Left ventricle myocardium inferior (tissue), 1 donor: ENCODE data around the gene ROBO2. TPM values are rescaled to one million over a fixed set of nuclear protein-coding genes. Genes with fewer than 3 reads are reported as not detected.

Experiments used
- DNase-seq: peaks from one replicate; pipeline ENCODE4 v3.0.0-alpha.2; 2020
- H3K27ac ChIP-seq: fragments of 200-600 bp; replicated peaks from 2 replicates; pipeline ENCODE4 v1.8.0; 2021
- H3K27me3 ChIP-seq: fragments of 200-600 bp; 2 replicates; pipeline ENCODE4 v1.8.0; 2021; ENCODE audit warnings: low read depth
- H3K36me3 ChIP-seq: fragments of 200-600 bp; 2 replicates; pipeline ENCODE4 v1.8.0; 2021
- H3K4me1 ChIP-seq: fragments of 200-600 bp; 2 replicates; pipeline ENCODE4 v1.8.0; 2021
- H3K4me3 ChIP-seq: fragments of 200-600 bp; 2 replicates; pipeline ENCODE4 v1.8.0; 2021; ENCODE audit warnings: mild to moderate bottlenecking, moderate library complexity
- H3K9me3 ChIP-seq: fragments of 200-600 bp; replicated peaks from 2 replicates; pipeline ENCODE4 v1.8.0; 2021
- CTCF ChIP-seq: fragments of 200-600 bp; IDR thresholded peaks from 2 replicates; pipeline ENCODE4 v1.8.0; 2021; ENCODE audit warnings: antibody characterized with exemption, mild to moderate bottlenecking, borderline replicate concordance
- intact Hi-C: fragments of 100-400 bp; cut with micrococcal nuclease; formaldehyde crosslinking; loops from one replicate; pipeline ENCODE4 v1.11.0; 2022
- total RNA-seq: library from RNA; stranded (reverse); fragmentation: NEBNext Ultra II Directional; extraction: Animal tissue kit (Norgen Biotek cat#: 25700); gene quantifications from one replicate; pipeline ENCODE4 v1.2.1, GENCODE V29; 2021
- donor health status: DM: no; HTN: yes; CAD: no; lungs with severe emphysema.

The ROBO2 gene
- total RNA-seq, 1 donor from 2014 or later: 0.19 TPM

- DNase-seq: no peak
- no peaks in the 10 kb centered on the region for H3K4me1 ChIP-seq
- intact Hi-C loops: no loop called here
- H3K27me3 ChIP-seq: no peaks in the 10 kb centered on the region
- TF ChIP-seq CTCF: no peak
- H3K27ac ChIP-seq: no peak overlapping the region
- H3K9me3 ChIP-seq: no peaks in the 10 kb centered on the region
- H3K36me3 ChIP-seq: no peaks in the 10 kb centered on the region
- H3K4me3 ChIP-seq: no peak overlapping the region
Observed at GRCh38 chr3:77526573-77527113, 486.7 kb downstream of the ROBO2 start.

GRCh38 chr3:77529522-77529921 lies 489.6 kb downstream of the ROBO2 start:
- no peaks in the 10 kb centered on the region for H3K27me3 ChIP-seq
- no peak overlapping the region for H3K4me3 ChIP-seq
- DNase-seq: no peak
- intact Hi-C loops: no loop called here
- no peak overlapping the region for H3K27ac ChIP-seq
- H3K36me3 ChIP-seq: no peaks in the 10 kb centered on the region
- TF ChIP-seq CTCF: no peak
- peaks cover 19% of the 10 kb centered on the region for H3K9me3 ChIP-seq
- H3K4me1 ChIP-seq: no peaks in the 10 kb centered on the region

GRCh38 chr3:77530870-77531269 lies 491.0 kb downstream of the ROBO2 start:
- Histone ChIP-seq H3K4me1 (no peaks in the 10 kb centered on the region), H3K9me3 (peaks cover 20% of the 10 kb centered on the region), H3K36me3 (no peaks in the 10 kb centered on the region), H3K27ac (peak overlapping the region; percentile 18), H3K27me3 (no peaks in the 10 kb centered on the region), H3K4me3 (no peak overlapping the region)
- no peak for TF ChIP-seq CTCF
- DNase-seq: no peak
- intact Hi-C loops: no loop called here

GRCh38 chr3:77535116-77535515 lies 495.2 kb downstream of the ROBO2 start:
- Histone ChIP-seq H3K27me3 (no peaks in the 10 kb centered on the region), H3K36me3 (no peaks in the 10 kb centered on the region), H3K4me3 (no peak overlapping the region), H3K27ac (no peak overlapping the region), H3K9me3 (peaks cover 20% of the 10 kb centered on the region), H3K4me1 (no peaks in the 10 kb centered on the region)
- intact Hi-C loops: no loop called here
- TF ChIP-seq CTCF: no peak
- DNase-seq: no peak

GRCh38 chr3:77536038-77536775 lies 496.3 kb downstream of the ROBO2 start:
- no peak for DNase-seq
- Histone ChIP-seq H3K27ac (no peak overlapping the region), H3K4me1 (no peaks in the 10 kb centered on the region), H3K36me3 (no peaks in the 10 kb centered on the region), H3K9me3 (peaks cover 20% of the 10 kb centered on the region), H3K4me3 (no peak overlapping the region), H3K27me3 (no peaks in the 10 kb centered on the region)
- TF ChIP-seq CTCF: no peak
- intact Hi-C loops: no loop called here
